MCF 10A (cell line): Measurements from ENCODE around the gene PLBD1. TPM values are rescaled to one million over a fixed set of nuclear protein-coding genes. Genes with fewer than 3 reads are reported as not detected.

Experiments used
- Bru-seq: library from RNA; stranded (reverse); fragments of 400-500 nt; gene quantifications from one replicate; lab custom pipeline; 2021; lab: Mats Ljungman, UMichigan
- BruChase-seq, 2 experiments: library from RNA; stranded (reverse); fragments of 400-500 nt; gene quantifications; one replicate each; lab custom pipeline; 2021; lab: Mats Ljungman, UMichigan
- BruUV-seq: library from RNA; stranded (reverse); fragments of 400-500 nt; replicated peaks from 2 replicates; lab custom pipeline; 2021; lab: Mats Ljungman, UMichigan
- CTCF ChIA-PET: fragments of 300-600 bp; sonication (Branson Sonifier 250); formaldehyde crosslinking; extraction: SDS; loops from one replicate; lab custom pipeline; 2021; ENCODE audit warnings: antibody characterized with exemption, inconsistent platforms; lab: Yijun Ruan, JAX
- POLR2A ChIA-PET: fragments of 300-600, 350-650 bp; sonication (Branson Sonifier 250); formaldehyde crosslinking; extraction: SDS; loops from one replicate; lab custom pipeline; 2020; ENCODE audit warnings: antibody characterized with exemption, inconsistent platforms; lab: Yijun Ruan, JAX
- DNase-seq: peaks from one replicate; pipeline ENCODE4 v3.0.0-alpha.2; 2018; ENCODE audit not compliant: unreplicated experiment
- H3K27ac Mint-ChIP-seq: one replicate; pipeline ENCODE4 v1.8.0; 2022; ENCODE audit warnings: mild to moderate bottlenecking, low read depth, mixed read lengths; ENCODE audit not compliant: unreplicated experiment
- H3K27me3 Mint-ChIP-seq: one replicate; pipeline ENCODE4 v1.8.0; 2022; ENCODE audit warnings: mixed read lengths; ENCODE audit not compliant: insufficient read depth, unreplicated experiment
- H3K36me3 Mint-ChIP-seq: one replicate; pipeline ENCODE4 v1.8.0; 2022; ENCODE audit warnings: mild to moderate bottlenecking, moderate library complexity, mixed read lengths; ENCODE audit not compliant: insufficient read depth, unreplicated experiment
- H3K4me1 Mint-ChIP-seq: one replicate; pipeline ENCODE4 v1.8.0; 2022; ENCODE audit warnings: mixed read lengths; ENCODE audit not compliant: insufficient read depth, unreplicated experiment
- H3K4me3 Mint-ChIP-seq: one replicate; pipeline ENCODE4 v1.8.0; 2022; ENCODE audit warnings: mild to moderate bottlenecking, moderate library complexity, mixed read lengths; ENCODE audit not compliant: unreplicated experiment
- H3K9me3 Mint-ChIP-seq: one replicate; pipeline ENCODE4 v1.8.0; 2022; ENCODE audit warnings: mixed read lengths; ENCODE audit not compliant: unreplicated experiment
- intact Hi-C: fragments of 100-400 bp; cut with micrococcal nuclease; formaldehyde crosslinking; loops from 2 replicates; pipeline ENCODE4 v1.14.1; 2022
- long read RNA-seq: library from polyadenylated mRNA; stranded (forward); transcript quantifications from one replicate; pipeline ENCODE4 v2.0.0, GENCODE V29; 2022
- total RNA-seq: library from RNA; stranded (reverse); gene quantifications from 2 replicates; pipeline ENCODE4 v1.2.3, GENCODE V29; 2022
- TF ChIP-seq, protein P1 (sequence below): fragments of 200-600 bp; IDR thresholded peaks from one replicate; pipeline ENCODE4 v1.8.0; 2022; ENCODE audit warnings: antibody characterized with exemption, mild to moderate bottlenecking; ENCODE audit not compliant: unreplicated experiment

PLBD1 gene, protein sequence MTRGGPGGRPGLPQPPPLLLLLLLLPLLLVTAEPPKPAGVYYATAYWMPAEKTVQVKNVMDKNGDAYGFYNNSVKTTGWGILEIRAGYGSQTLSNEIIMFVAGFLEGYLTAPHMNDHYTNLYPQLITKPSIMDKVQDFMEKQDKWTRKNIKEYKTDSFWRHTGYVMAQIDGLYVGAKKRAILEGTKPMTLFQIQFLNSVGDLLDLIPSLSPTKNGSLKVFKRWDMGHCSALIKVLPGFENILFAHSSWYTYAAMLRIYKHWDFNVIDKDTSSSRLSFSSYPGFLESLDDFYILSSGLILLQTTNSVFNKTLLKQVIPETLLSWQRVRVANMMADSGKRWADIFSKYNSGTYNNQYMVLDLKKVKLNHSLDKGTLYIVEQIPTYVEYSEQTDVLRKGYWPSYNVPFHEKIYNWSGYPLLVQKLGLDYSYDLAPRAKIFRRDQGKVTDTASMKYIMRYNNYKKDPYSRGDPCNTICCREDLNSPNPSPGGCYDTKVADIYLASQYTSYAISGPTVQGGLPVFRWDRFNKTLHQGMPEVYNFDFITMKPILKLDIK
- total RNA-seq (not detected in 2 replicates), Bru-seq, nascent RNA (percentile 2 among the genes with signal in this experiment), BruChase-seq, experiment 1, labeled RNA remaining after a 6-hour chase (percentile 2 among the genes with signal in this experiment), BruChase-seq, experiment 2, labeled RNA remaining after a 2-hour chase (percentile 2 among the genes with signal in this experiment)
- long read RNA-seq = 0 reads

DNA sequence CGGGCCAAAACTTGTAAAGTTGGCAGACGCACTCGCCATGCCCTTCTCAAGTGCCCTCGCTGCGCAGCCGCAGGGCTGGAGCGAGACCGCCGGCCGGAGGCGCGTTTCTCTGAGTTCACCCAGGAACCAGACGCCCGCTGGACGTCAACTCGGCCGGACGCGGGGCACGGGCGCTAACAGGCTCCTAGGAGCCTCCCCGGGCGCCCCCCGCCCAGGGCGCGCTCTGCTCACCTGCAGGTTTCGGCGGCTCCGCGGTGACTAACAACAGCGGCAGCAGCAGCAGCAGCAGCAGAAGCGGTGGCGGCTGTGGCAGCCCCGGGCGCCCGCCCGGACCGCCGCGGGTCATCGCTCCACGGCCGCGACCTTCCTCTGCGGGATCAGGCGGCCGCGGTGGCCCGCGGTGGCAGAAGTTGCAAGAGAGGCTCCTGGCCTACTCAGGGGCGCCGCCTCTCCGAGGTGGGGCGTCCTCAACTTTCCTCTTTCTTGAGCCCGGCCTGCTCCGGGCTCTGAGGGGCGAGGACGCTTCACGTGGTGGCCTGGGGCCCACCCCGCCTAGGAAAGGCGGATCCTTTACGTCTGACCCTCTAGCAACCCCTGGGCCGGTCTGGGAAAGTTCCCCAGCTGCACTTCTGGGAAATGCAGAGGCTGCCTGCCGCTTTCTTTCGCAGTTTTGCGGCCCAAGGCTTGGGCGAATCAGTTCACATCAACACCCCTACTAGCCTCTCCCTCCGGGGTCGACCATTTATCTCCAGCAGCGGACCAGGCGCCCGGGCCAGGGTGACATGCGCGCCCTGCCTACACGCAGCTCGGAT is at the start of gene PLBD1:
Gene PLBD1 (minus strand): TSS at position 533 of the 812 bp plus-strand sequence. CDS start 187 bp downstream, at position 346.
- Mint-ChIP-seq H3K4me1 (no peaks in the 10 kb centered on the region), H3K27me3 (no peaks in the 10 kb centered on the region), H3K27ac (no peak within 1 kb of the TSS), H3K9me3 (no peaks in the 10 kb centered on the region), H3K4me3 (no peak within 1 kb of the TSS), H3K36me3 (no peaks in the 10 kb centered on the region)
- DNase-seq = no peak
- ChIA-PET CTCF (no interaction called here), POLR2A (no interaction called here)
- BruUV-seq = no TSS peak
- TF ChIP-seq, protein P1, sequence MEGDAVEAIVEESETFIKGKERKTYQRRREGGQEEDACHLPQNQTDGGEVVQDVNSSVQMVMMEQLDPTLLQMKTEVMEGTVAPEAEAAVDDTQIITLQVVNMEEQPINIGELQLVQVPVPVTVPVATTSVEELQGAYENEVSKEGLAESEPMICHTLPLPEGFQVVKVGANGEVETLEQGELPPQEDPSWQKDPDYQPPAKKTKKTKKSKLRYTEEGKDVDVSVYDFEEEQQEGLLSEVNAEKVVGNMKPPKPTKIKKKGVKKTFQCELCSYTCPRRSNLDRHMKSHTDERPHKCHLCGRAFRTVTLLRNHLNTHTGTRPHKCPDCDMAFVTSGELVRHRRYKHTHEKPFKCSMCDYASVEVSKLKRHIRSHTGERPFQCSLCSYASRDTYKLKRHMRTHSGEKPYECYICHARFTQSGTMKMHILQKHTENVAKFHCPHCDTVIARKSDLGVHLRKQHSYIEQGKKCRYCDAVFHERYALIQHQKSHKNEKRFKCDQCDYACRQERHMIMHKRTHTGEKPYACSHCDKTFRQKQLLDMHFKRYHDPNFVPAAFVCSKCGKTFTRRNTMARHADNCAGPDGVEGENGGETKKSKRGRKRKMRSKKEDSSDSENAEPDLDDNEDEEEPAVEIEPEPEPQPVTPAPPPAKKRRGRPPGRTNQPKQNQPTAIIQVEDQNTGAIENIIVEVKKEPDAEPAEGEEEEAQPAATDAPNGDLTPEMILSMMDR = no peak
- intact Hi-C loops = no loop called here

- CTCF ChIA-PET = interaction anchor here (1.0 kb wide), 2 partner anchors 15 to 51 kb away, joined by 3 read pairs; no protein-coding TSS in a partner anchor
- DNase-seq = no peak
Measured at GRCh38 chr12:14614704-14615121, 47.0 kb upstream of the PLBD1 start.

GRCh38 chr12:14613718-14614117 is 46.0 kb upstream of the PLBD1 start:
- POLR2A ChIA-PET = no interaction called here
- no peaks in the 10 kb centered on the region for H3K36me3 Mint-ChIP-seq
- intact Hi-C loops = loop anchor here (10.0 kb wide), 1 partner anchor 249 kb away; the partner anchor contains the start of gene ATF7IP
- CTCF ChIA-PET = interaction anchor here (1.0 to 1.2 kb wide), 4 partner anchors 16 to 376 kb away, joined by 3 read pairs; no protein-coding TSS in a partner anchor
- H3K27ac Mint-ChIP-seq = no peak overlapping the region
- no TSS peak for BruUV-seq
- TF ChIP-seq, protein P1 = no peak
- no peak for DNase-seq
- no peaks in the 10 kb centered on the region for H3K27me3 Mint-ChIP-seq
- peaks cover 16% of the 10 kb centered on the region for H3K9me3 Mint-ChIP-seq
- H3K4me1 Mint-ChIP-seq = no peaks in the 10 kb centered on the region
- H3K4me3 Mint-ChIP-seq = no peak overlapping the region

More at GRCh38 chr12:14614704-14615121, 47.0 kb upstream of the PLBD1 start:
- peaks cover 10% of the 10 kb centered on the region for H3K9me3 Mint-ChIP-seq
- intact Hi-C loops = loop anchor here (10.0 kb wide), 1 partner anchor 250 kb away; the partner anchor contains the start of gene ATF7IP
- no peak overlapping the region for H3K27ac Mint-ChIP-seq
- peaks cover 8% of the 10 kb centered on the region for H3K4me1 Mint-ChIP-seq
- H3K4me3 Mint-ChIP-seq = no peak overlapping the region
- no peaks in the 10 kb centered on the region for H3K27me3 Mint-ChIP-seq
- BruUV-seq = no TSS peak
- H3K36me3 Mint-ChIP-seq = no peaks in the 10 kb centered on the region
- TF ChIP-seq, protein P1 = no peak
- POLR2A ChIA-PET = interaction anchor here (0.6 kb wide), 1 partner anchor 132 kb away, joined by 3 read pairs; no protein-coding TSS in a partner anchor
